GM21515 (cell line): ENCODE measurements around the gene UBA6.
"Not testable (repeated sequence)": the region's sequence is repeated elsewhere in the genome, so short reads cannot be mapped to it uniquely, and the experiment has no call there.

Experiments
- ATAC-seq: cut with Tn5 transposase; IDR thresholded peaks from one replicate; pipeline ENCODE4 v1.9.1; 2021; ENCODE audit not compliant: unreplicated experiment

Gene UBA6

DNA sequence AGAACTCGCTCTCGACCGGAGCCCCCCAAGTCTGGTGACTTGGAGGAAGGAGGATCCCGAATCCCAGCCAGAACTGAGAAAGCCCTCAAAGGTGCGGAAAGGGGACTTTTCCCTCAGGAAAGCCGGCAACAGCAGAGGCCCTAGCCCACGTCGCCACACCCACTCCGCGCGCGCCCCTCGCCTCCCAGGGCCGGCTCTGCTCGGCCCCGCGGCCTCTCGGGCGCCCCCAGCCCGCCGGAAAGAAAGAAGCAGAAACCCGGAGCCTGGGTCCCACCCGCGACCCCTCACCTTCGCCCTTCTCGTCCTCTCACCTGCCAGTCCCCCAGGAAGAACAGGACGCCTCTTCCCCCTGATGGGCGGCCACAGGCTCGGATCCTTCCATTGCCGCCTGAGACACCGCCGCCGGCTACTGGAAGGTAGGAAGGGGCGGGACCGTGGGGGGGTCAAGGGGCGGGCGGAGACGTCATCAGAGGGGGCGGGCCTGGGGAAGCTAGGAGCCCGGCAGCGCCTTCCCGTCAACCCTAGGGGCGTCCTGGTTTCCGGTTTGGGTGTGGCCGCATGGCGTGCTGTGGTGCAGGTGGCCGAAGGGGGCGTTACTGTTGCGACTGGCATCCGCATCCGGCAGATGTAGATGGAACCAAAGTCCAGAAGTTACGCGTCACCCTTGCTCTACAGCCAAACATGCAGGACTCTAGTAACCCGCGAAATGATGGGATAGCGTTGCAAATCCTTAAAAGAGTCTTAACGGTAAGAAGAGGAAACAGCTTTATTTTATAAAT, at the start of gene UBA6:
Gene UBA6 (minus strand): TSS at position 418 of the 779 bp plus-strand sequence. CDS start 36 bp downstream, at position 382.
- ATAC-seq: peak; percentile 98

DNA sequence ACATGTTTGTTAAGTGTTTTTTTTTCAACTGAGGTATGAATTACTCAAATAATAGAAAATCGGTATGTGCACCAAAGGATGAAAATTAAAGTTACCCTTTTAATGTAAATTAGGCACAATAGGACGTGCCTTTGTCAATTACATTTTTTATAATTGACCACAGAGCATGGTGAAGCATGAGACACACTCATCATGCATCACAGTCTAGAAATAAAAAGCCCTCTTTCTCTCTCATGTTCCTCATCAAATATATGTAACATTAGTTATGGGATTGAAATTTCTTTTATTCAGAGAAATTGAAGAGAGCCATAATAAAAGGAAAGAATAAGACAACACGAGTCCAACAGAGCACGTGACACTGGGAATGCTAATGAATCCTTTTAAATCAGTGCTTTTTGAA, 49.7 kb upstream of the UBA6 start:
- no peak for ATAC-seq

DNA sequence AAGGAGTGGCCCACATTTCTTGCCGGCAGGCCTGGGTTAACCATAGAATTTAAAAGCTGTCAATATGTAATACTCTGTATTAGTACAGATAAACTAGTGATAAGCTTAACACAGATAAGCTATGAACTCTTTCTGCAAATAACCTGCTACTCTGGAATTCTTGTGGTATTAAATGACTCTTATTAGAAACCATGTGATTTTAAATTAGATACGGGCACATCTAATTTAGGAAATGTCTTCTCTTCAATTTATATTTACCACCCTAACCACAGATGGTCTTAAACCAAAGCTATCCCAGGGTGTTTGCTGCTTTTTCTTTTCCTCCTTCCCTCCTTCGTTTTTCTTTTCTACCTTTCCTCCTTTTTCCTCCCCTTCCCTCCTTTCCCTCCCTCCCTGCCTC, 48.3 kb upstream of the UBA6 start:
- ATAC-seq: no peak

DNA sequence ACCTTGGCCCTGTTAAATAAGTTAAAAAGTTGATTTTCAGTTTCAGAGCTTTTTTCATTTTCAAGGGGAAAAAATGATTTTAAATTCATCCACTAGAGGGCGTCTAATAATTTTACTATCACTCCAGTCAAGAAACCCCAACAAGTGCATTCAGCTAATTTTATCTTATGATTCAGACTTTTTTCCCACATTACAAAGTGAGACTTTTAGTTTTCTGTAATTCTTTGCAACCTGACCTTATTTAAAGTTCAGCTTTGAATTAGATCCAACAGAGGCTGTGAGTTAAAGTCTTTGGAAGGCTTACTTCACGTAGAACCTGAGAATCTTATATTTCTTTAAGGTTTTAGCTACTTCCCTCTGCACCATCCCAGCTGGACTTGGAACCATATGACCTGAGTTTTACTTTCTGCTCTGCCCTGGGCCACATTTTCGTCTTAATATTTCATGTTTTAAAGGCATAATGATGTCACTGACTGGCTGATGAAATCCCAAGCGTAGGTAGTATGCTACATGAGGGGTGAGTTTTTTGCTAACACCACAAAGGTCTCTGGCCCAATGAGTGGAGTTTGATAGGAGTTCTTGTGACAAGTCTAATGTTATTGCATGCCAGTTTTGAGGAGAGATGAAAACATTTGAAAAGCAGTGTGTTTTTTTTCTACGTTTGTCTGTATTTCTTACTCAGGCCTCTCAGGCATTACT, 46.0 kb upstream of the UBA6 start:
- peak; percentile 73 for ATAC-seq

DNA sequence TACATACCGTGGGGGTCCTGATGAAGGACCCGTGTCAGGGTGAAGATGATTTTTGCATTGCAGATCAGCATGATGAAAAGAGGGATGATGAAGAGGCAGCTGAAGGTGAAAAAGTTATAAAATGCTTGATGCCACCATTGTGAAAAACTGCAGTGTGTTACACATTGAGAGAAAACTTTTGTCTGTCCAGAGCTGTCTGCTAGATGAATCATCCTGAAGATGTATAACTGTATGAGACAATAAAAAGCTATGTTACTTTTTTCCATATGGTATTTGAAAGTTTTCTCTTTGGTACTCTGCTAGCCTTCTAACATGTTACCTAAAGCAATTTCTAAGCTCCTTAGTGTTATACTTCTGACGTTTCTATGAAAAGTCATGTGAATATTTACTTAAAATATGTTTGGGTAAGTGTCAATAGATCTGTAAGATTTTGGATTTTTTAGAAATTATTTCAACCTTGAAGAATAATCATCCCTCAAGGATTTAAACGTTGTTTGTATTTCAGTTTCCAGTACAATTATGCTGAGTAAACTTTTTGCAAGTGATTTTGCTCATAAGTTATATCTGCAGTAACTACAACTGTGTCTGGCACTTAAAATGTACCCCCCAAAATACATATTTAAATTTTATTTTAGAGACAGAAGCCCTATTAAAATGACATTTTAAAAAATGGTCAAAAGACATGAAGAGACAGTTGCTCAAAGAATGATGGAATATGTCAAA, 43.8 kb upstream of the UBA6 start:
- ATAC-seq: no peak

DNA sequence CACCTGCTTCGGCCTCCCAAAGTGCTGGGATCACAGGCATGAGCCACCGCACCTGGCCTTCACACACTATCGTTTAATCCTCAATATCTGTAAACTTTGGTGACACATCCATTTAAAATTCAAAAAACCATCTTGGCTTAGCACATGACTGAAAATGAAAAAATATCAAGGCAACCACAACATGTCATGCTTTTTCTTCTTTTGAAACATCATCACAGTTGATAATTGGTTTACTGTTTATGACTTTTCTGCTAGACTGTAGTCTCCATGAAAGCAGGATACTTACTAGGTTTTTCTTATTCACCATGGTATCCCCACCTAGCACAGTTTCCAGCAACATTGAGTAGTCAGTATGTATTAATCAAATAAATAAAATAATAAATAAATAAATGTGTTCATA, 42.2 kb upstream of the UBA6 start:
- ATAC-seq: no peak

DNA sequence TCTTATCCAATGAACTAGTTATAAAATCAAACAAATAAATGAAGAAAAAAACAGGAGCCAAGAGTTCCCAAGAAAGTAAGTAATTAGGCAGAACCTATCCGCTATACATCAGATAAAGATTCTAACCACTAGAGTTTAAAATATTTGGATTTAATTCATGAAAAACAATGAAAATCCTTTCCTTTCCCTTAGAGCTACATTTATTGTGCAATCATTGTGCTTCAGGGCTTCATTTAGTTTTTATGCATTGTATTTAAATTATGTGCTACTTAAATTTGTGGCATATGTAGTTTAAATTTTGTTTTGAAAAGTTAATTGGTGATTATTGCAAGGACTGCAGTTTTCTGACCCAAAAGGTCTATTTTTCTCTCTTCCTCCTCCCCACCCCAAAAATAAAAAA, 35.3 kb upstream of the UBA6 start:
- no peak for ATAC-seq

DNA sequence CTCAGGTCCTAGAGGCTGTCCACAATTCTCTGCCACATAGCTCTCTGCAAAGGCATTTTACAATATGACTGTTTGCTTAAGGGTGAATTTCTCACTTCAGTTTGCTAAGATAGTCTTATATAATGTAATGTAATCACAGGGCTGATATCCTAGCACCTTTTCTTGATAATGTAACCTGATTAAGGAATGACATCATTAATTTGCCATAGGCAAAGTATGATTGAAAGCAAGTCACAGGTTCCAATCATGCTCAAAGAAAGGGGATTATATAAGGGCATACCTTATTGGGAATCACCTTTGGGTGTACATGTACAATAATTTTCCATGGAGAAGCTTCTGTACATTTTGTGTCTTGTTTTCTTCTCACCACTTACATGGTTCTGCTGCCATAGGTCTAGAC, 34.4 kb upstream of the UBA6 start:
- ATAC-seq: no peak

DNA sequence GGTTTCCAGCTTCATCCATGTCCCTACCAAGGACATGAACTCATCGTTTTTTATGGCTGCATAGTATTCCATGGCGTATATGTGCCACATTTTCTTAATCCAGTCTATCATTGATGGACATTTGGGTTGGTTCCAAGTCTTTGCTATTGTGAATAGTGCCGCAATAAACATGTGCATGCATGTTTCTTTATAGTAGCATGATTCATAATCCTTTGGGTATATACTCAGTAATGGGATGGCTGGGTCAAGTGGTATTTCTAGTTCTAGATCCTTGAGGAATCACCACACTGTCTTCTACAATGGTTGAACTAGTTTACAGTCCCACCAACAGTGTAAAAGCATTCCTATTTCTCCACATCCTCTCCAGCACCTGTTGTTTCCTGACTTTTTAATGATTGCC, 29.6 kb upstream of the UBA6 start:
- ATAC-seq: not testable (repeated sequence)

DNA sequence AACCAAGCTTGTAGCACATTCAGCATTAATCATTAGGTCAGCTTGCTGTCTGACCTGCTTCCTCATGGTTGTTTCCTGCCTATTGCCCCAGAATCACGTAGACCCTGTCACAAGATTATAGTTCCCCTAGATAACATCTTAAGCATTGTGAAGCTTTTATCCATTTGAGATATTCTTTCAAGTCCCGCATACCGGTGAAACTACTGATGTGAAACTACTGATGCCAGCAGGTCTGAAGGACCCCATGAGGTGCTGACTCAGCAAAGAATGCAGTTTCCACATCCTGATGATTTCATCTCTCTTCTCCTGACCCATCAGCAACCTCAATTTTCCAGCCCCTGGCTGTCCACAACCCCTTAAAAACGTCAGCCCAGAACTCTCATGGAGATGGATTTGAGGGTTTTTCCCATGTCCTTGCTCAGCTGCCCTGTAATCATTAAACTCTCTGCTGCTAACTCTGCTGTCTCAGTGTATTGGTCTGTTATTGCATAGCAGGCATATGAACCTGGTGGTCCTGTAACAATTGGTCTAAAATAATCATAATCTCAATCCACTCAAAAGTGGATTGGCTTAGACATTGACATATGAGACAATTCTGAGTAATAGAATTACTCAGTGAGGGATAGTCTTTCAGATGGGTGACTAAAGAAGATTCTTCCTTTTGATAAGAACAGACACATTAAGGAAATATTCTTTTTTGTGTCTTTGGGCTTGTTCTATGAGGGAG, 26.3 kb upstream of the UBA6 start:
- no peak for ATAC-seq

DNA sequence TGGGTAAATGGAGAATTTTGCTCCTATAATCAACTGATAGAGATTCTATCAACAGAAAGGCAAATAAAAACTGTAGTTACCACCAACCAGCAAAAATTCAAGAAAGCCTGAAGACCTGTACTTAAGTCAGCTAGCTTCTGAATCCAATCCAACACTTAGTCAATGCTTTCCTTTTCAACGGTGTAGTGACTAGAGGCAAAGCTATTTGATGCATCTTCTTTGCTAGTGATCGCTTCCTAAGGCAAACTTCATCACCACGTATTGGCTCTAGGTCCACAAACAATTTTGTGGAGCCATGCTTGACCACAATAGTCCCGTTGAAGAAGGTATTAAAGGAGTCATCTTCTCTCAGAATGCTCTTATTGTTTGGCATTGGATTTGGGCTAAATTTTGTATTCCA, 25.0 kb upstream of the UBA6 start:
- ATAC-seq: no peak

DNA sequence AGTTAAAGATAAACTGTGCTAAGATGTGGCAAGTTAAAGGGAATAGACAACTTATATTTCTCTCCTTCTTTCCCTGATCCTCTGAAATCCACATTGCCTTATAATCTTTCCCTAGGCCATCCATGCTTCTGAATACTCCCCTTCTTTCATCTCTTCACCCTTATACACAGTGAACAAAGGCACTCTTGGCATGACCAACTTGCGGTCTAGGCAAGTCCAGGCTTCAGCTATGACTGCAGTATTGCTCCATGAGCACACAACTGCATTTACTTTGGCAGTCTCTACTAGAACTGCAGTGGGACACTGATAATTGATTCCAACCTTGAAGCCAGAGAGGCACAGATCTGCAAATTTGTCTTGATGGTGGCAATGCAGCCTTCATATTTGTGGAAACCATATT, 24.2 kb upstream of the UBA6 start:
- no peak for ATAC-seq

DNA sequence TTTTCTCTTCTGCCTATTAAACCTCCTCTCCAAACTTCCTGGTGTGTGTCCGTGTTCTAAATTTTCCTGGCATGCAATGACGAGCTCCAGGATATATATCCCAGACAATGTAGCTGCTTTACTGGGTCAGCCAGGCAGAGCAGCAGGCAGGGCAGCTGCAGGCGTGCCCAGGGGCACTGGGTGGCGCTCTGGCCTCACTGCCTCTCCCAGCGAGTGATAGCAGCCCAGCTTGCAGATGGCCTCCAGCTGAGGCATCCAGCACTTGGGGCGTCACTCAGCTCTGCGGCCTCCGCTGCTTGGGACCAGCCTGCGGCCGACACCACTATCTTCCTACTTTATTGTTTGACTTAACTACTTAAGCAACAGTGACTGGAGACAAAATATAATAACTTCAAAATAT, 23.0 kb upstream of the UBA6 start:
- no peak for ATAC-seq

DNA sequence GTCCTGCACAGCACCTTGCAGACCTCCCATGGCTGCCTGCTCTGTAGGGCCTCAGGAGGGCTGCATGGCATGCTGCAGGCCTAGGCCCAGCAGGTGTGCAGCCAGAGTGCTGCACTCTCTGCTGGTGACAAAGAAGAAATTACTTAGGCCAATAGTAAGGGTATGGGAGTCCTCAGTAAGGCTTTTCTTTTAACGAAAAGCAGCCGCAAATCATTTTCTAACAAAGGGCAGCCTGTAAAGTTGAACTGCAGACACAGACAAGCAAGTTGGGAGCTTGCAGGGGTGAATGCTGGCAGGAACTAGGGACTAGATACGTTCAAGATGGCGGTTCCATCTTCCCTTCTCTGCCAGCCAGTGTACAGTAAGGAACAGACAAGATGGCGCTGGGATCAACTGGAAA, 22.4 kb upstream of the UBA6 start:
- no peak for ATAC-seq

DNA sequence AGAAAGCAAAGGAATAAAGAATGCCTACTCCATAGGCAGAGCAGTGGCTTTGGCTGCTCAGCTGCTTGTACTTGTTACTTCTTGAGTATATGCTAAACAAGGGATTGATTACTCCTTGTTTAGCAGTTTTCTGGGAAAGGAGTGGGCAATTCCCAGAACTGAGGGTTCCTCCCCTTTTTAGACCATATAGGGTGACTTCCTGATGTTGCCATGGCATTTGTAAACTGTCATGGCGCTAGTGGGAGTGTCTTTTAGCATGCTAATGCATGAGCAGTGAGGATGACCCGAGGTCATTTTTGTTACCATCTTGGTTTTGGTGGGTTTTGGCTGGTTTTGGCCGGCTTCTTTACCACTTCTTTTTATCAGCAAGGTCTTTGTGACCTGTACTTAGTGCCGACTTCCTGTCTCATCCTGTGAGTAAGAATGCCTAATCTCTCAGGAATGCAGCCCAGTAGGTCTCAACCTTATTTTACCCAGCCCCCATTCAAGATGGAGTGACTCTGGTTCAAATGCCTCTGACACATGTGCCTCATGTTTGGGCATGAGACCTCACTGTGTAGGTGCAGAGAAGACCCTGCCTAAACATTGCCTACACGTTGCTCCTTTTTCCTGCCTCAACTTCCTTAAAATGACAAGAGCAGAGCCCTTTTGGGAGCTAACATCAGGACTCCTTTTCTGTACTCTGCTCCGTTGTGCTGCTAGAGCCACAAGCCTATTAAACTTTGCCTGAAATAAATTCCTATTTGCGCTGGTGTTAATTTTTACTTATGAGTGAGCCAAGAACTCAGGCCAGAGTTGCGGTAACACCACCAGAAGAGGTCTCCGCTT, 21.0 kb upstream of the UBA6 start:
- ATAC-seq: no peak

DNA sequence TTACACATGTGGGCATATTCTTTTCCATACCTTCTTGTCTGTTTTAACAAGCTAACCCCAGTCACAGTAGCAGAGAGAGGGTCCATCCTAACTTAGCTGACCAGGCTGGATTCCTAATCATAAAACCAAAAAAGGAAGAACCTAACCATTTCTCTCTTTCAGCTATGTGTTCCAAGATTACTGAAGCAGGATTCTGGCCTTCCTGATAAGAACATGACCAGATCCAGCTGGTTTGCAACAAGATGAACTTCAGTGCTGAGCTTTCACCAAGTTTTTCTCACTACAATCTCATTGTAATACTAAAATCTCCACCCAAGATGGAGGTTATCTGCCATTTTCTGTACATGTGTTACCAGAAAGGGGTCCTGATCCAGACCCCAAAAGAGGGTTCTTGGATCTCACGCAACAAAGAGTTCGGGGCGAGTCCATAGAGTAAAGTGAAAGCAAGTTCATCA, 20.4 kb upstream of the UBA6 start:
- ATAC-seq: no peak

DNA sequence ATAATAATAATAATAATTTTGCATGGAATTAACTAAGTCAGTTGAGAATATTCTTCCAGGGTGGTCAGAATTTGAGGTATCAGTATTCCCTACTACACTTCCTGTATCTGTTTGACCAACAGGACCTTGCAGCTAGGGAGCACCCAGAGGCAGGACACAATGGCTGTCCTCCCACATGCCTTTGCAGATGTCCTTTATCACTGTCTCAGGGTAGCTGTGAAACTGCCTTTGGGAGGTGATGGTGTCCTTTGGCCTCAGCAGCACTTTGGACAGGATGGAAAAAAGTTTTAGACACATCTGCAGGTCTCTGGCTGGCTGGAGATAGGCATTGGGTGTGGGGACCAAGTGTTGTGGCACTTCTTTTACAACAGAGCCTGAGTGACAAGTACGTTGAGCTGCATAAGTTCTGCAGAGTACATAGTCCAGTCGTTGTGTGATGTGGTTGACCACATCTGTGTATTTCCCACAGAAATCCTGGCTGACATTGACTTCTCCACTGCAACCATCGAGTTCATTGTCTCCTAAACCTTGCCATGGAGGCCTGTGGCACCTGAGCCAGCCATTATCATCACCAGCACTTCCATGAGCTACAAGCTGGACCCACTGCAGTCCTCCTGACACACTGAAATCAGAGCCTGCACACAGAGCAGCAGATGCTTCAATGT, 19.1 kb upstream of the UBA6 start:
- no peak for ATAC-seq

DNA sequence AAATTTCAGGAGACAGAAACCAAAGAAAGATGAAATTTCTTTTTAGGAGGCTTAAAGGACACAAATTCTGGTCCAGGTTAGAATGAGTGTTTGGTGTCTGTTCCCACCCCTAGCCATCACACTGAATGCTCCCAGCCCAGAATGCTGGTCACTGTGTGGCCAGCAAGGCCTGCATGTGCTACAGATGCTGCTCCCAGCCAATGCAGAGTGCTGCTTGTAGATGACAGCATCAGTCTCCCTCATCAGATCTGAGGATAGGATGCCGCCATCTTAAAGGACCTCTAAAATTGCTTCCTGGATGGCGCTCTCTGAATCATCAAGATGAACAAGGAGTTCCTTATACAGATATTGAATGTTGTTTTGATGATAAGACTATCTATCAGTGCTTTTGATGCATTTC, 17.9 kb upstream of the UBA6 start:
- ATAC-seq: no peak

DNA sequence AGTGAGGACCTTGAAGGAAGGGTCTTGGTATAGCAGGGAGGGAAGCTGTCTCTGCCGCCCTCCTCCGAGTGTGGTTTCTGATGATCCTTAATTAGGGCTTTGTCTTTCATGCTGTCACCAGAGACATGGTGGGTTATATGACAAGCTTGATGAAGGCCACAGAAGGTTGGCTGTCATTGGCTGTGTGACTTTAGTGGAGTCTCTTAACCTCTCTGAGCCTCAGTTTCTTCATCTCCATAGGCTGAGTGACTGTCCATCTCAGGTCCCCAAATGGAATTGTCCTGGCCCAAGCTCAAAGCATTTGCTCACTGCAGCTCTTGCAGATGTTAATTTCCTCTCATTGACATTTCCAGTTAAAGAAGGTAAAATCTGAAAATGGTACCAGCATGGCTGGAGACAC, 16.6 kb upstream of the UBA6 start:
- ATAC-seq: no peak

DNA sequence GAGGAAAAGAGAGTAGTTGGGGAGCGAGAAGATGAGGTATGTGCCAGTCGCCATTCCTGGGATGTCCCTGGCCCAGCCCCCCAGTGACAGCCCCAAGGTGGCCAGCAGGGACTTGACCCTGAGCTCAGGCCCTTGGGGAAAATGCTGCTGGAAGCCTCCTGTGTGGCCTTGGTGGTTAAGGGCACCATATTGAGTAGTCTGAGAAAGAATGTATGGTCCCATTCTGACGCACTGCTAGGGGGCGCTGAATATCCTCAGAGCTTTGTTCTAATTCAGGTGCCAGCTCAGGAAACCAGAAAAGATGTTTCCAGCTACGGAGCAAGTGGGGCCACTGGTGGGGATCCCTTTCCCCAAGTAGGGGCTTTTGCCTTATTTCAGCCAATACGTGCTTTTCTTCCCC, 14.0 kb upstream of the UBA6 start:
- no peak for ATAC-seq
